Measurements from ENCODE around the gene ANKRD30A.
"Not testable (repeated sequence)": the region's sequence is repeated elsewhere in the genome, so short reads cannot be mapped to it uniquely, and the experiment has no call there.

Gene ANKRD30A

GRCh38 chr10:37125191-37125732 lies at the start of gene ANKRD30A:
Gene ANKRD30A, plus strand, starts transcription at chr10:37125598. Its CDS starts 190 bp downstream, at chr10:37125788.
- no peak for DNase-seq (ENCODE audit: low spot score)

- not testable (repeated sequence) for DNase-seq (ENCODE audit: low spot score)
Measured at GRCh38 chr10:37076083-37076482, 49.3 kb upstream of the ANKRD30A start.

GRCh38 chr10:37095792-37096573 lies 29.4 kb upstream of the ANKRD30A start:
- DNase-seq (ENCODE audit: low spot score), result no peak

GRCh38 chr10:37101261-37101660 lies 24.1 kb upstream of the ANKRD30A start:
- DNase-seq (ENCODE audit: low spot score), result no peak

- DNase-seq (ENCODE audit: low spot score), result no peak
Measured at GRCh38 chr10:37109000-37109399, 16.4 kb upstream of the ANKRD30A start.

- DNase-seq (ENCODE audit: low spot score), result no peak
Measured at GRCh38 chr10:37124532-37124931, 866 bp upstream of the ANKRD30A start.

GRCh38 chr10:37125921-37126320 lies 523 bp downstream of the ANKRD30A start:
- no peak for DNase-seq (ENCODE audit: low spot score)

GRCh38 chr10:37146443-37146842 lies 21.0 kb downstream of the ANKRD30A start:
- no peak for DNase-seq (ENCODE audit: low spot score)

GRCh38 chr10:37162430-37162829 lies 37.0 kb downstream of the ANKRD30A start:
- DNase-seq (ENCODE audit: low spot score), result not testable (repeated sequence)

- DNase-seq (ENCODE audit: low spot score), result not testable (repeated sequence)
Measured at GRCh38 chr10:37171945-37172344, 46.5 kb downstream of the ANKRD30A start.

GRCh38 chr10:37178296-37178695 lies 52.9 kb downstream of the ANKRD30A start:
- not testable (repeated sequence) for DNase-seq (ENCODE audit: low spot score)

GRCh38 chr10:37182719-37183118 lies 57.3 kb downstream of the ANKRD30A start:
- not testable (repeated sequence) for DNase-seq (ENCODE audit: low spot score)

GRCh38 chr10:37206132-37206531 lies 80.7 kb downstream of the ANKRD30A start:
- no peak for DNase-seq (ENCODE audit: low spot score)

- no peak for DNase-seq (ENCODE audit: low spot score)
Measured at GRCh38 chr10:37220866-37221265, 95.5 kb downstream of the ANKRD30A start.

GRCh38 chr10:37222046-37222445 lies 96.6 kb downstream of the ANKRD30A start:
- no peak for DNase-seq (ENCODE audit: low spot score)

GRCh38 chr10:37225163-37225562 lies 99.8 kb downstream of the ANKRD30A start:
- DNase-seq (ENCODE audit: low spot score), result no peak

- DNase-seq (ENCODE audit: low spot score), result no peak
Measured at GRCh38 chr10:37226524-37226923, 101.1 kb downstream of the ANKRD30A start.

GRCh38 chr10:37234692-37235091 lies 109.3 kb downstream of the ANKRD30A start:
- DNase-seq (ENCODE audit: low spot score), result no peak

- no peak for DNase-seq (ENCODE audit: low spot score)
Measured at GRCh38 chr10:37236093-37236492, 110.7 kb downstream of the ANKRD30A start.

GRCh38 chr10:37240223-37240622 lies 114.8 kb downstream of the ANKRD30A start:
- no peak for DNase-seq (ENCODE audit: low spot score)

GRCh38 chr10:37246637-37247036 lies 121.2 kb downstream of the ANKRD30A start:
- no peak for DNase-seq (ENCODE audit: low spot score)

GRCh38 chr10:37255837-37256236 lies 130.4 kb downstream of the ANKRD30A start:
- DNase-seq (ENCODE audit: low spot score), result not testable (repeated sequence)

GRCh38 chr10:37263304-37263703 lies 137.9 kb downstream of the ANKRD30A start:
- no peak for DNase-seq (ENCODE audit: low spot score)

GRCh38 chr10:37268266-37268665 lies 142.9 kb downstream of the ANKRD30A start:
- no peak for DNase-seq (ENCODE audit: low spot score)

Data from HuH-7.5 (cell line).